Smooth muscle cell (in vitro differentiated cells): ENCODE results near the gene CALB2. TPM values are rescaled to one million over a fixed set of nuclear protein-coding genes. Genes with fewer than 3 reads are reported as not detected.

Experiments used
- DNase-seq: peaks from one replicate; lab custom pipeline; 2025; ENCODE audit not compliant: unreplicated experiment; lab: John Stamatoyannopoulos, UW
- H2AFZ ChIP-seq: fragments of 200-600 bp; sonication (generic); 2 replicates; pipeline ENCODE4 v1.6.0; 2016; ENCODE audit warnings: antibody characterized with exemption, low read depth, mild to moderate bottlenecking
- H3F3A ChIP-seq: fragments of 200-600 bp; sonication (generic); 2 replicates; pipeline ENCODE4 v1.6.0; 2017; ENCODE audit warnings: antibody characterized with exemption, low read depth
- H3K27ac ChIP-seq: fragments of 200-600 bp; sonication (generic); 2 replicates; pipeline ENCODE4 v1.5.1; 2016; ENCODE audit warnings: low read depth, mild to moderate bottlenecking
- H3K27me3 ChIP-seq: fragments of 200-600 bp; sonication (generic); 2 replicates; pipeline ENCODE4 v1.6.1; 2016; ENCODE audit warnings: low read depth, mild to moderate bottlenecking
- H3K36me3 ChIP-seq: fragments of 200-600 bp; sonication (generic); 2 replicates; pipeline ENCODE4 v1.5.1; 2016; ENCODE audit warnings: low read depth
- H3K4me1 ChIP-seq: fragments of 200-600 bp; sonication (generic); 2 replicates; pipeline ENCODE4 v1.5.1; 2016; ENCODE audit warnings: low read depth
- H3K4me2 ChIP-seq: fragments of 200-600 bp; sonication (generic); 2 replicates; pipeline ENCODE4 v1.6.0; 2016; ENCODE audit warnings: mild to moderate bottlenecking
- H3K4me3 ChIP-seq: fragments of 200-600 bp; sonication (generic); 2 replicates; pipeline ENCODE4 v1.5.1; 2016; ENCODE audit warnings: mild to moderate bottlenecking
- H3K79me2 ChIP-seq: fragments of 200-600 bp; sonication (generic); 2 replicates; pipeline ENCODE4 v1.6.0; 2016; ENCODE audit warnings: low read depth, mild to moderate bottlenecking
- H3K9ac ChIP-seq: fragments of 200-600 bp; sonication (generic); 2 replicates; pipeline ENCODE4 v1.6.0; 2016; ENCODE audit warnings: low read depth
- H3K9me3 ChIP-seq: fragments of 200-600 bp; sonication (generic); replicated peaks from 2 replicates; pipeline ENCODE4 v1.5.1; 2016; ENCODE audit warnings: low read depth
- H4K20me1 ChIP-seq: fragments of 200-600 bp; sonication (generic); 2 replicates; pipeline ENCODE4 v1.6.0; 2016; ENCODE audit warnings: low read depth
- CTCF ChIP-seq: fragments of 200-600 bp; sonication (generic); IDR thresholded peaks from 2 replicates; pipeline ENCODE4 v1.5.1; 2017; ENCODE audit warnings: borderline replicate concordance, mild to moderate bottlenecking, antibody characterized with exemption; ENCODE audit not compliant: insufficient read depth, poor library complexity, severe bottlenecking
- WGBS: methylation state at CpG from one replicate; pipeline ENCODE4 v1.1.7; 2016; ENCODE audit warnings: low lambda C conversion rate; 5-methylcytosine and 5-hydroxymethylcytosine counted together
- polyA plus RNA-seq: library from polyadenylated mRNA; unstranded; fragments of >200 nt; fragmentation: Nextera tagmentation; extraction: Ambion mirVana; gene quantifications from 2 replicates; pipeline ENCODE4 v1.2.1, GENCODE V29; 2016
- total RNA-seq: library from RNA; depleted of rRNA; stranded (reverse); fragments of >200 nt; gene quantifications from 2 replicates; pipeline ENCODE4 v1.2.3, GENCODE V29; 2014

CALB2 gene
- total and polyA plus RNA-seq, 2 experiments from 2014 or later, result 23.6 to 60.7 TPM

- no peaks in the 10 kb centered on the region for H3K4me1 ChIP-seq
- H3K4me3 ChIP-seq, result no peak overlapping the region
- WGBS, result 70% methylated on average over 4 of the region's 4 CpGs
- no peak overlapping the region for H3K27ac ChIP-seq
- H3K9ac ChIP-seq, result no peak overlapping the region
- H3K4me2 ChIP-seq, result no peak overlapping the region
- no peak for TF ChIP-seq CTCF
- peaks cover 8% of the 10 kb centered on the region for H3K27me3 ChIP-seq
- no peaks in the 10 kb centered on the region for H4K20me1 ChIP-seq
- H3K36me3 ChIP-seq, result no peaks in the 10 kb centered on the region
- H3K9me3 ChIP-seq, result no peaks in the 10 kb centered on the region
- H3K79me2 ChIP-seq, result no peaks in the 10 kb centered on the region
- no peak for DNase-seq
- H2AFZ ChIP-seq, result no peak overlapping the region
- H3F3A ChIP-seq, result no peaks in the 10 kb centered on the region
Measured at GRCh38 chr16:71413341-71413740, 54.8 kb downstream of the CALB2 start.

GRCh38 chr16:71414038-71414437 lies 55.5 kb downstream of the CALB2 start:
- Histone ChIP-seq H3F3A (no peaks in the 10 kb centered on the region), H3K4me1 (no peaks in the 10 kb centered on the region), H3K4me2 (no peak overlapping the region), H2AFZ (no peak overlapping the region), H3K9me3 (no peaks in the 10 kb centered on the region), H3K36me3 (no peaks in the 10 kb centered on the region), H3K27ac (no peak overlapping the region), H3K79me2 (no peaks in the 10 kb centered on the region), H3K9ac (no peak overlapping the region), H4K20me1 (no peaks in the 10 kb centered on the region), H3K4me3 (no peak overlapping the region), H3K27me3 (peaks cover 8% of the 10 kb centered on the region)
- 95% methylated on average over 5 of the region's 5 CpGs for WGBS
- no peak for DNase-seq
- TF ChIP-seq CTCF, result no peak

GRCh38 chr16:71421911-71422310 lies 63.4 kb downstream of the CALB2 start:
- peaks cover 36% of the 10 kb centered on the region for H3K27me3 ChIP-seq
- H3K9ac ChIP-seq, result no peak overlapping the region
- no peak overlapping the region for H3K4me3 ChIP-seq
- no peaks in the 10 kb centered on the region for H3K9me3 ChIP-seq
- no peak for DNase-seq
- no peaks in the 10 kb centered on the region for H3K79me2 ChIP-seq
- WGBS, result 53% methylated on average over 4 of the region's 4 CpGs
- no peaks in the 10 kb centered on the region for H4K20me1 ChIP-seq
- no peak overlapping the region for H2AFZ ChIP-seq
- H3K27ac ChIP-seq, result no peak overlapping the region
- peaks cover 8% of the 10 kb centered on the region for H3F3A ChIP-seq
- H3K36me3 ChIP-seq, result no peaks in the 10 kb centered on the region
- H3K4me1 ChIP-seq, result no peaks in the 10 kb centered on the region
- H3K4me2 ChIP-seq, result no peak overlapping the region
- peak; percentile 20 for TF ChIP-seq CTCF

GRCh38 chr16:71423016-71423415 lies 64.5 kb downstream of the CALB2 start:
- Histone ChIP-seq H3K4me1 (no peaks in the 10 kb centered on the region), H3K36me3 (no peaks in the 10 kb centered on the region), H2AFZ (no peak overlapping the region), H3K9ac (no peak overlapping the region), H3K27ac (no peak overlapping the region), H3K79me2 (no peaks in the 10 kb centered on the region), H3K4me3 (no peak overlapping the region), H3K4me2 (no peak overlapping the region), H4K20me1 (no peaks in the 10 kb centered on the region), H3F3A (peaks cover 12% of the 10 kb centered on the region), H3K27me3 (peaks cover 36% of the 10 kb centered on the region), H3K9me3 (no peaks in the 10 kb centered on the region)
- TF ChIP-seq CTCF, result no peak
- WGBS, result 88% methylated on average over 2 of the region's 2 CpGs
- DNase-seq, result no peak
